Activated CD4-positive, alpha-beta T cell treated with anti-CD3 and anti-CD28 coated beads for 4 hours (primary cell): ENCODE measurements around the gene TMEM234.
A peak's percentile ranks its signal among the peaks of the same experiment; 100 is the strongest.

Experiments used
- DNase-seq, 2 donors: peaks; one replicate each; pipeline ENCODE4 v3.0.0-alpha.2; 2020

TMEM234 gene

DNA sequence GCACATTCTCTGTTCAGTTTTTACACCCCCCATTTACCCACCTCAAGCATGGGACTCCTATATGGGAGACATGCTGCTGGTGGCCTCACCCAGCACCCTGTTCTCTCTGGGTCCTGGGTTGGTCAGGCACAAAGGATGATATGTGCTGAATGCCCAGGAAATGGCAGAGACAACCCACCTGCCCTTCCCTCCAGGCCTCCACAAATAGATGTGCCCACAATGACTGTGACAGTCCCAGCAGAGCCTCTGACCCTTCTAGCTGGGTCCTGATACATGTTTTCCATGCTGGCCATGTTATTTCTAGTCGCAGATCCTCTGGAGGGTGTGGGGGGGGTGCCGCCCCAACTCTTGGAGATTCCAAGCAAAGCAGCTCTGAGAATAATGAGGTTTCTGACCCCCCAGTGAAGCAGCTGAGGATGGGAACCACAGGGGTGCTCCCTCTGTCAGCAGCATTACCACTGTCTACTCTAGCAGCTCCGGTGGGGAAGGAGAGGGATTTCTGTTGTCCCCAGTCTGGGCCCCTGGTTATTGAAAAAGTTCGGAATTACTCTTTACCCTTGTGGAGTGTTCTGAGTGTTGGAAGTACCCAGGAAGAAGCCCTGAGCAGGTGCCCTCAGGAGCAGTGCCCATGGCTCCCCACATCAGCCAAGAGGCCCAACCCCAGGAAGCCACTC, 23.0 kb downstream of the TMEM234 start:
- DNase-seq, result no peak

DNA sequence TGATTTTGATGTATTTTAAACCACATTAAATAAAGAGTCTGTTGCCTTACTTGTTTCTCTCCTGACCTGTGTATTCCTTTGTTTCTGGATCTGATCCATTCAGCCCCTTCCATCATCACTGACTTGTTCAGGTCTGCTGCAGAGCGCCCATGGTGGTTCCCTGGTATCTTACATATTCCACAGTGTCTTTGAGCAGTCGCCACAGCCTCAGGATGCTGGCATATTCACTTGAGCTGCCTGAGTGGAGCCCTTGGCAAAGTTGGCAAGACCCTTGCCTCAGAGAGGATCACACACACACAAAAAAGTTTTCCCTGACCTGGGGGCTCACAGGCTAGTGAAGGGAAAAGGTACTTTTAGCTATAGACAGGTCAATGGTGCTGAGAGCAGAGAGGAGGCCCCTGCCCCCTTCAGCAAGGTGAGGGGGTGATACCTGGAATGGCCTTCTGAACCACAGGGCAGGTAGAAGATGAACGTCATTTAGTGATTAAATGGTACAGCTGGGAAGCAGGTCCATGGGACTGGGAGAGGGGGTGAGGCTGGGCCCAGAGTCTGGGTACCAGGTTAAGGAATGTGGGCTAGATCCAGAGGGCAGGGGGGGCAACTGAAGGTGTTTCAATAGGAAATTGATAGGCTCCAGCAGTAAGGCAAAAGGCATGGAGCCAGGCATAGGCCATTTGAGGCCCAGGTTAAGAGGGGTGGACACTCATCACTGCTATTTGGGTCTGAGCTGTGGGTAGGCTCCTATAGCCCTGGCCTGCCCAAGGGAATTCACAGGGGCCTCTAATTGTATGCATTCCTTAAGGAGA, 23.7 kb downstream of the TMEM234 start:
- no peak for DNase-seq

DNA sequence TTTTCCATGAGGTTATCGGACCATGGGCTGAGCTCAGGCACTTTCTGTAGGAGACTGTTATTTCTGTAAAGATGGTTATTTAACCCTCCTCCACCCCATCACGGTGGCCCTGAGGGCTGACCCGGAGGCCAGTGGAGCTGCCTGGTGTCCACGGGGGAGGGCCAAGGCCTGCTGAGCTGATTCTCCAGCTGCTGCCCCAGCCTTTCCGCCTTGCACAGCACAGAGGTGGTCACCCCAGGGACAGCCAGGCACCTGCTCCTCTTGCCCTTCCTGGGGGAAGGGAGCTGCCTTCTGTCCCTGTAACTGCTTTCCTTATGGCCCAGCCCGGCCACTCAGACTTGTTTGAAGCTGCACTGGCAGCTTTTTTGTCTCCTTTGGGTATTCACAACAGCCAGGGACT, 24.3 kb downstream of the TMEM234 start:
- no peak for DNase-seq

DNA sequence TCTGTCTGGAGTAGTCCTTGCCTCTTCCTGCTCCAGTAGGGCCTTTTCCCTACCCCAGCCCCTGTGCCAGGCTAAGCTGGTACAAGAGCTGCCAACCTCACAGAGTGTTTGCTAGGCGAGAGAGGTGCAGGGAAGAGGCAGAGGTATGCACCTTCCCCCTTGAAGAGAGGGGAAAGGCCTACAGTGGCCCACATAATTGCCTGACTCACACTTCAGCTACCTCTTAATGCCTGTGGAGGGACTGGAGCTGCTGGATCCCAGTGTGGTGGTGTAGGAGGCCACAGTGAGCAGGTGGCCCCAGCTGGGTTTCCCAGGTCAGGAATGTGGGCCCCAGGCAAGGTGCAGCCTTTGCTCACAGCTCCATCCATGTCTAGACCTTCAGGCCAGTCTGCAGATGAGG, 25.1 kb downstream of the TMEM234 start:
- no peak for DNase-seq

DNA sequence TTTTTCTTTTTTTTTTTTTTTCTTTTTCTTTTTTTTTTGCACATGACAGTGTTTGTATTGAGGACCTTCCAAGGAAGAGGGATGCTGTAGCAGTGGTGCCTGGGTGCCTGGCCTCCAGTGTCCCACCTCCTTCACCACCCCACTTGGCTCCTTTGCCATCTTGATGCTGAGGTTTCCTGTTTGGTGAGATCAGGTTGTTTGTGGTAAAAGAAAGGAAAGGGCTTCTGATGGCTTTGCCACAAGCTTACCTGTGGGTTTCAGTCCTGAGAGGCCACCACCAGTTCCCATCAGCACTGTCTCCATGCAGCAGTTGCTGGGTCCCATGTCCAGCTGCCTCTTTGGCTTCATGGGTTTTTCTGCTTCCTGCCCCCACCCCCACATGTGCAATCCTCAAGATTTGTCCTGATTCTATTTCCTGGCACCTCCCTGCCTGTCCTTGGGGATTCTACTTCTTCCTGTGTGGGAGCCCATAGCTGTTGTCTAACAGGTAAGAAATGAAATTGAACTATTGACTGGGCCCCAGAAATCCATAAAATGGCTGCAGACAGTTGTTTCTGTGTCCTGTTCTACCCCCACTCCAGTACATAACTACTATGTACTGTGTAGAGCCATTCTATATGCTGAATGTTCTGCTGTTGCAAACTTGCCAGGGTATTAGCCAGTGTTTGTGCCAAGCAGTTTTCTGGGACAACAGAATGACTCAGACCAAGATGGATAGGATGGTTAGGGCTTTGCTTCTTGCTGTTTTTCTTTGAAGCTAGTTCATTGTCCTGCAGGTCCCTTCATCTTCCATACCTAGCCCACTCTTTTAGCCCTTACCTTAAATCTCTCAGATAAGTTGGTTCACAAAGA, 26.0 kb downstream of the TMEM234 start:
- no peak for DNase-seq

DNA sequence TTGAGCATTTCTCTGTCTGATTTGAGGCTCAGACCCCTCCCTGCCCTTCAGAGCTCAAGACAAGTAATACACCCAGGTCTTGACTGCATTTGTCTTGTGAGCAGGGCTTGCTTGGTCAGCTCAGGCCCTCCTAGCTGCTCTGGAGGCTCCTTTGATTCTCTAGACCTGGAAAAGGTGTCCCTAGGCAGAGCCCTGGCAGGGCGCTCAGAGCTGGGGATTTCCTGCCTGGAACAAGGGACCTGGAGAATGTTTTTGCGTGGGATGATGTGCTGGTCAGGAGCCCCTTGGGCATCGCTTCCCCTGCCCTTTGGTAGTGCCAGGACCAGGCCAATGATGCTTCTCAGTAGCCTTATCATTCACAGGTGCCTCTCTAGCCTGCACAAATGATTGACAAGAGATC, 26.6 kb downstream of the TMEM234 start:
- no peak for DNase-seq

DNA sequence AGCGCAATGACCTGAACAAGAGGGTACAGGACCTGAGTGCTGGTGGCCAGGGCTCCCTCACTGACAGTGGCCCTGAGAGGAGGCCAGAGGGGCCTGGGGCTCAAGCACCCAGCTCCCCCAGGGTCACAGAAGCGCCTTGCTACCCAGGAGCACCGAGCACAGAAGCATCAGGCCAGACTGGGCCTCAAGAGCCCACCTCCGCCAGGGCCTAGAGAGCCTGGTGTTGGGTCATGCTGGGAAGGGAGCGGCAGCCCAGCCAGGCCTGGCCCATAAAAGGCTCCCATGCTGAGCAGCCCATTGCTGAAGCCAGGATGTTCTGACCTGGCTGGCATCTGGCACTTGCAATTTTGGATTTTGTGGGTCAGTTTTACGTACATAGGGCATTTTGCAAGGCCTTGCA, 27.2 kb downstream of the TMEM234 start:
- no peak for DNase-seq

DNA sequence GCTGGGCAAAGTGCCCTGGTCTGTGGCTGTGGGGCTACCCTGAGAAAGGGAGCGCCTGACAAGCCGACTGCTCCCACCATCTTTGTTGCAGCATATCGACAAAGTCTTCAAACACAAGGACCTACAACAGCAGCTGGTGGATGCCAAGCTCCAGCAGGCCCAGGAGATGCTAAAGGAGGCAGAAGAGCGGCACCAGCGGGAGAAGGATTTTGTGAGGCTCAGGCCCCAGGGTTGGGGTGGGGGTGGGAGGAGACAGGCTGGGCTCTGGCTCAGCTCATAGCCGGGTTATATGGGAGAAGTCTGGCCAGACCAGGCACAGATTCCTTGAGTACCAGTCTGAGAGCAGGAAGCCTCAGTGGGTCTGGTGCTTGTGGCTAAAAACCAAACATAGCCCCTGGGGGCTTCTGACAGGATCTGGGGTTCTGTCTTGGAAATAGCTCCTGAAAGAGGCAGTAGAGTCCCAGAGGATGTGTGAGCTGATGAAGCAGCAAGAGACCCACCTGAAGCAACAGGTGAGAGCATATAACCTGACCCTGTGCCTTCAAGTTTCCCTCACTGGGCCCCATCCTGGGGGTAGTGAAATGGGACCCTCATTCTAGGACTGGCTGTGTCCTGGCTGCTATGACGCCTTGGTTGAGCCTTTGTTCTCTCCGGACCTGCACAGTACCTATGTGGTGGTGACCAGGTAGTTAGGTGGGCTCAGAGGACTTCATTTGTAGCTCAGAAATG, 29.8 kb downstream of the TMEM234 start:
- no peak for DNase-seq

DNA sequence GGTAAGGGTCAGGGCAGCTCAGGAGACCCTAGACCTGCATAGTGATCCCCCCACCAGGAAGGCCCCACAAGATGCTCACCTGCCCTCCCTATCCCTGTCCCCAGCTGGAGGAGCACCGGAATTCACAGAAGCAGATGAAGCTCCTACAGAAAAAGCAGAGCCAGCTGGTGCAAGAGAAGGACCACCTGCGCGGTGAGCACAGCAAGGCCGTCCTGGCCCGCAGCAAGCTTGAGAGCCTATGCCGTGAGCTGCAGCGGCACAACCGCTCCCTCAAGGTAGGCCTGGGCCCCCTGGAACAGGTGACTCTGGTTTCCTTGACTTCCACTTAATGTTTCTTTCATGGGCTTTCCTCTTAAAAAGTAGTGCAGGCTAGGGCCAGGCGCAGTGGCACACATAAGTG, 34.3 kb downstream of the TMEM234 start:
- DNase-seq, result no peak

DNA sequence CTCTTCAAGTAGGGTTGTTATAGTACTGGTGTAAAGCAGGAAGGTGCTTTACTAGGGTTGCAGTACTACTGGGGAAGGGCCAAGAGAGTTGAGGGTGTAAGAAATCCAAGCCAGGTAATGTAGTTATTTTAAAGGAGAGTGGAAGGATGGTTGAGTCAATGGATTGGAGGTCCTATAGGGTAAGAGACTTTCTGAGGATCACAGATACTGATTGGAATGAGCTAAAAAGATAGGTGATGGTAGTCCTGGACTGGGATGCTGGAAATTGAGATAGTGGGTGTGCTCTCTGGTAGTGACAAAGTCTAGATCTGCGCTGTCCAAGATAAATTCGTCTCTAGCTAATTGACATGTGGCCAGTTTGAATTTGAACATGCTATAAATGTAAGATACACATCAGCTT, 35.7 kb downstream of the TMEM234 start:
- DNase-seq, result no peak

DNA sequence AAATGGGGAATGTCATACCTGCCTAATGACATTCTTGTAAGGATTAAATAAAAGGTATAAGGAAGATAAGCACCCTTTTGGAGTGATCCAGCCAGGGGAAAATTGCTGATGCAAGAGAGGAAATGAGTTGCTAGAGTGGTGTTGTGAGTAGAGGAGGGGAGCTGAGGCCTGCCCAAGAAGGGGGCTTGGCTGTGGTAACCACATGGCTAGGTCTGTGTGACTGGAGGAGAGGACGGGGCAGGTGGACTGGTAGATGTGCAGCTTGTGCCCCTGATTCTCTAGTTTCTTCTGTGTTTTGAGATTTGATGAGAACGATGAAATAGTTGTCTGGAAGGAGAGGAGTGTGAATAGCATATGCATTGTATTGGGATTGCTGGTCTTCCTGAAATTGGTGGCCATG, 36.1 kb downstream of the TMEM234 start:
- no peak for DNase-seq

DNA sequence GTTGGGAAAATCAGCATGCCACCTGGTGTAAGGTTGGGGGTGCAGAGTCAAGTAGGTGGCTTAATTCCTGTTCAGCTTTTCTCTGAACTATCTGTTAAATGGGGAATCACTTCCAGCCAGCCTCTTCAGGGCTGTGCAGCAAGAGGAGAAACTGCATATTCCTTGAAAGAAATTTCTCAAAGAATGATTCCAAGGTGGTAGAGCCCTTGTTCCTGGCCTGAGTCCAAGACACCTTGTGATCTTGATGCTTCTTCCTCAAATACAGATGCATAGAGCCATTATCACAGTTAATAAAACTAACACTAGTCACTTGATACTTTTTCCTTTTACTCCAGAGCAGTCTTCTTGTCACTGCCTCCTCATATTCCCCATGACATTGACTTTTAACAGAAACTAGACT, 37.5 kb downstream of the TMEM234 start:
- no peak for DNase-seq

DNA sequence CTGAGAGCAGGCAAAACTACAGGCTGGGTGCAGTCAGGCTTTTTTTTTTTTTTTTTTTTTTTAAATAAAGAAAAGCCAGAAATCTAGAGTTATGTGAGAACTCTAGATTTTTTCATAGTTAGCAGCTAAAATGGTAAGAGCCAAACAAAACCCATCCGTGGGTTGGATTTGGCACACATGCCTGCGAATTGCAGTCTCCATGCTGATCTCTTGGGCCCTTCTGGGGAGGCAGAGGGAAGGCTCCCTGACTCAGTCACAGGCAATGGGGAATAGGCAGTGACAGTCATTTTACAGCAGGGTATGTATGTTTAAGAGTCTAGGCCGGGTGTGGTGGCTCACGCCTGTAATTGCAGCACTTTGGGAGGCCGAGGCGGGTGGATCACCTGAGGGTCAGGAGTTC, 40.1 kb downstream of the TMEM234 start:
- DNase-seq, result no peak

DNA sequence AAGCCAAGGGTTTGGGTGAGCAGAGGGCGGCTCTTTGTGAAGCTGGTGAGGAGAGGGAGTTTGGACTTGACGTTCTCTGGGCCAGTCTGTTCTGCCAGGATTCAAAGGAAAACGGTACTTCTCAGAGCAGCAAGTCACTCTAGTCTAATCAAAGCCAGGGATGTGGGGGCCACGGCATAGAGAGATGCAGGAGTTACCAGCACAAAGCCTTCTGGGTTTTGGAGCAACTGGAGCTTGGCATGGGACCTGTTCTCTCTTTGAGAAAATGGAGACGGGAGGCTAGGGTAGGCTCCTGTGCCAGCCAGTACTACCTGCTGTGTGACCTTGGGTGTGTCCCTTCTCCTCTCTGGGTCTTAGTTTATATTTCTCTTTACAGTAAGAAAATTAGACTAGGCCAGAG, 40.6 kb downstream of the TMEM234 start:
- DNase-seq, result no peak

DNA sequence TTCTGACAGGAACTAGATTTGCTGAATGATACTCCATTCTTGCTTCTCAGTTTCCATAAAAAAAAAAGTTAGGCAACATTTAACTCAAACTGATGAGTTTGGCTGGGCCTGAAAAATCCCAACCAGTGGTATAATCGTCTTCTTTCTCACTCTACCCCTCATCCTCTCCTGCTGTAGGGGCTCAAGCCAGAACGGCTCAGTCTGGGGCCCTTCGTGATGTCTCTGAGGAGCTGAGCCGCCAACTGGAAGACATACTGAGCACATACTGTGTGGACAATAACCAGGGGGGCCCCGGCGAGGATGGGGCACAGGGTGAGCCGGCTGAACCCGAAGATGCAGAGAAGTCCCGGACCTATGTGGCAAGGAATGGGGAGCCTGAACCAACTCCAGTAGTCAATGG, 41.1 kb downstream of the TMEM234 start:
- DNase-seq, result no peak

DNA sequence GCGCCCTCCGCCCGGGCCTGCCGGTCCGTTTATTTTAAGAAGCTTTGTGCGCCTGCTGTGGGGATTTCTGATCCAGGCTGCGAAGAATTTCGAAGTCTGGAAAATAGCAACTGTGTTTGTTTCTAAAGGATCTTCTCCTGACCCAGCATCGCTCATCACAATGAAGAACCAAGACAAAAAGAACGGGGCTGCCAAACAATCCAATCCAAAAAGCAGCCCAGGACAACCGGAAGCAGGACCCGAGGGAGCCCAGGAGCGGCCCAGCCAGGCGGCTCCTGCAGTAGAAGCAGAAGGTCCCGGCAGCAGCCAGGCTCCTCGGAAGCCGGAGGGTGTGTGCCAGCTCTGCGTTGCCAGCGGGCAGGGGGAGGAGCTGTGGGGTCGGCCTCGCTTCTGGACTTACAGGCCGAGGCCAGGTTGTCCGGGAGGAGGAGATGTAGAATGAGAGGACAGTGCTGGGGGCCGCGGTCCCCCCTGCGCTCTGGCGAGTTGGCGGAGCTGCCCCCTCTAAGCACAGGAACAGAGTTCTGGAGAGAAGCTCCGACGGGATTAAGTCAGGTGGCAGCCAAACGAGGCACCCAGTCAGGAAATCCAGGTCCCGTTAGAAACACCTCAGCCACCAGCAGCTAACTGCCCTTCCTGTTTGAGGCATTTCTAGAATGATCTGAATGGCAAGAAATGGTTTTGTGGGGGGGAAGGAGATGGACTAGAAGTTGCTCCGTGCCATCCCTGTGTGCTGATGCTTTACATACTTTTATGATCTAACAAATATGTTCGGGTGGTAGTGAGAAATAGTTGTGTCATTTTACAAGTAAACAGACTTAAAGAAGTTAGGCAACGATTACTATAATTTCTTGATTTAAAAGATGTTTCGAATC, 41.7 kb downstream of the TMEM234 start:
- peak; percentile 16 to 17 for DNase-seq

DNA sequence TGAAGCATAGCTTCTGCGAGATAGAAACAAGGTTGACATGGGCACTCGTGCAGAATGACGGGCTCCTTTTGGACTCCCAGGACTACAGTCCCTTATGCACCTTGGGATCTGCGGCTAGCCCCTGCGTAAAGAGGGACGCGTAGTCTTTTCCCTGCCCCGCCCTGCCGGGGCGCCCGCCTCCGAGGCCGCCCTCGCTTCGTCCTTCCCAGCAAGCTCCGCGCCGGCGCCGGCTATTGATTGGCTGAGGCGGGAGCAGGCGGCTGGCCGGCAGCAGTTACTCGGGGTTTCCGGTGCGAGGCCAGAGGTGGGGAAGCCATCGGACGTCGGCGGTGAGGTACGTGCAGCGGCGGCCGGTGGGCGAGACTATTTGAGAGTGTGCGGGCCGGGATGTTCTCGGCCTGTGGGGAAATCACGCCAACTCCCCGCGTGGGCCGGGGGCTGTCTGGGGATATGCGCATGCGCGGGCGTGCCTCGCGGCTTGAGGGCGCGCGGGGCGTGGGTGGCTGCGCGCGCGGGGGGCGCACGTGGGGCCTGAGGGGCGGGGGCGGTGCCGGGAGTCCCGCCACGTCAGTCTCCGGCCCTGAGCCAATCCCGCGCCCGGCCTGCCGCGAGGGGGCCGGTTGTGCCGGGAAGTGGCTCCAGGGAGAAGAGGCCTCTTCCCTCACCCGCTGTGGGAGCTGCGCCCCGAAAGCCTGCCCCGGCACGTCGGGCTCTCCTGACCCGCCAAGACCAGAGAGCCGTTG, 42.5 kb downstream of the TMEM234 start, which contains the start of gene TXLNA:
TSS of gene TXLNA (plus strand) at position 233 of the 743 bp plus-strand sequence. CDS start 671 bp downstream, outside the sequence.
- DNase-seq, result peak; percentile 89 to 92

DNA sequence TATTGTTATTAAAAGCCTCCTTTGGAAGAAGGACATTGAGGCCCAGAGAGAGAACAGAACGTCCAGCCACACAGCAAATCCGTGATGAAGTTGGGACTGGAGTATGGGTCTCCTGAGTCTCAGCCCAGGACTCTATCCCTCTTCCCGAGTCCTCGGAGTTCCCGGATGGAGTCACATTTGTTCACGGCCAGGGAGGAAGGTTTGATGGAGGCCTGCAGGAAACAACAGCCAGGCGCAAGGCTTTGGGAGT, 43.0 kb downstream of the TMEM234 start:
- DNase-seq, result no peak

DNA sequence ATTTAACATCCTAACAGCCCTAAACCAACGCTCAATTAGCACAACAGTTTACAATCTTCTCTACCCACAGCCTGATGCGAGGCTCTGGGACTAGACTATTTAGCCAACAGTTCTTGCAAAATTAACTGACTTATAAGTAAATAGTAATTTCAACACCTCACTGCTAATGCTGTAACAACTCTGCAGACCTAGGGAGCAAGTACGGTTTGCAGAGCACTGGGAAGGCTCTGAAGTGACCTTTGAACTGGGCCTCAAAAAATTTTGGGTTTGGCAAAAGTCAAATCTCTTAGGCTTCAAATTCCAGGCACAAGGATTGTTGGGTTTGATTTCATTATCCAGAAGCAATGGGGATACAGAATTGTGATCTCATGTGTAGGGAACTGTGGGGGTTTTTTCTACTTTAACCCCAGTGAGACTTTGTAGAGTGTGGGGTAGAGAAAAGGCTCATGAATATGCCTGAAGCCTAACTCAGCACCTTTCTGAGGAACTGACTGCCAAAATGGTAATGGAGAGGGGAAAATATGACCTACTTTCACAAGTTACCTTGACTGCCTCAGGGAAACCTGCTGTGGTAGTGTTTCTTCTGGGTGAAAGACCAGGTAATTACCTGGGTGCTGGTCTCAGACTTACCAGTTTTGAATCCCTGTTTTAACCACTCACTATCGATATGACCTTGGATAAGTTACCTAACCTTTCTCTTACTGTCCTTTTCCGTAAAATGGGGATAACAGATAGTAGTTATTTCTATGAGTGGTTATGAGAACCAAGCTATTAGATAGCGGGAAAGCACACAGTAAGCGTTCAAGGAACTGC, 43.6 kb downstream of the TMEM234 start:
- DNase-seq, result no peak

DNA sequence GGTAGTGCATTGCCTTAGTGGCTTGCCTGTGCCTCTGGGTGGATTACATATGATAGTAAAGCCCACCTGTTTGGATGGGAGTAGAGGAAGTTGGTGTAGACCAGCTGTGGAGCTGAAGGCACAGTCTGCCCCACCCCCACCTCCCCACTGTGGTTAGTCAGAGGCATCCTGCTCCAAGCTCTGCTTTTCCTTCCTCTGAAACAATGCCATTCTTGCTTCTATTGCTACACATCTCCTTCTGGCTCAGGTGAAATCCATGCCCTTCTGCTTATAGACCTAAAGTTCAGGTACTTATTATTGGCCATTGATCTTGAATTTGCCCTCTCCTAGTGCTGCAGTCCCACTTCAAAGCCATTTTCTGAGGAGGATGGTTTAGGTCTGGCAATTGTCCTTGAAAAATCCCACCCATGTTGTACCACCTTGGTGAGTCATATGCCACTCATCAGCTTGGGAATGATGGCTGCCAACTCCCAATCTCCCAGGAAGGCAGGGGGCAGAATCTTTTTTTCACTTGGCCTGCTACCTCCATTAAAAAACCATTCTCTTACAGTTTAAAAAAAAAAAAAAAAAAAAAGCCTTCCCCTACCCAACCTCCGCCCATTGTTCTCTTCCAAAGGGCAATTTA, 49.4 kb downstream of the TMEM234 start:
- no peak for DNase-seq
